Right lobe of liver (tissue), 4 donors: ENCODE results near the gene FTO.

Experiments used
- POLR2A ChIP-seq: fragments of 450-650 bp; IDR thresholded peaks from one replicate; pipeline ENCODE4 v1.6.1; 2017; ENCODE audit warnings: antibody characterized with exemption, mild to moderate bottlenecking
- TF ChIP-seq, protein P1 (sequence below), 4 donors: fragments of 200-600 bp in 3 of 4; fragments of 450-650 bp in 1 of 4; IDR thresholded peaks; one replicate each; pipeline versions ENCODE4 v1.5.1 to v1.8.0; 2016 to 2022; ENCODE audit warnings: antibody characterized with exemption in 4 of 4, mild to moderate bottlenecking in 2 of 4
- donor health status: DM: no; HTN: no; CAD: no.
- donor health status: DM: no; HTN: no; CAD: no.
- donor health status: DM: no; HTN: yes; CAD: no.

DNA sequence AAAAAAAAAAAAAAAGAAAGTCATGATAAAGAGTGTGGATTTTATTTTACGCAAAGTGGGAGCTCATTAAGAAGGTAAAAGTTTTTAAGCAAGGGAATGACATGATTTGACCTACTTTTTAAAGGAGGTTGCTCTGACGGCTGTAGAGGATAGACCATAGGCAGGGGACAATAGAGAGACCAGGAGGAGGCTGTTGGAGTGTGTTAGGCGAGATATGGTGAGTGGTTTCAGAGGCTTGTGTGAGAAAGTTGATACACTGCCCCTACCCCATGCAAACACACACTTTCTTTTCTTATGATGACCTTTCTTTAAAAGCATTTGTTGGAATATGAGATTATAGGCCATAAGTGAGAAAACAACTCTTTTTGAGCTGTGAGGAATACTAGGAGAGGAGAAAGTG, 82.0 kb downstream of the FTO start:
- TF ChIP-seq POLR2A: no peak
- TF ChIP-seq, protein P1, sequence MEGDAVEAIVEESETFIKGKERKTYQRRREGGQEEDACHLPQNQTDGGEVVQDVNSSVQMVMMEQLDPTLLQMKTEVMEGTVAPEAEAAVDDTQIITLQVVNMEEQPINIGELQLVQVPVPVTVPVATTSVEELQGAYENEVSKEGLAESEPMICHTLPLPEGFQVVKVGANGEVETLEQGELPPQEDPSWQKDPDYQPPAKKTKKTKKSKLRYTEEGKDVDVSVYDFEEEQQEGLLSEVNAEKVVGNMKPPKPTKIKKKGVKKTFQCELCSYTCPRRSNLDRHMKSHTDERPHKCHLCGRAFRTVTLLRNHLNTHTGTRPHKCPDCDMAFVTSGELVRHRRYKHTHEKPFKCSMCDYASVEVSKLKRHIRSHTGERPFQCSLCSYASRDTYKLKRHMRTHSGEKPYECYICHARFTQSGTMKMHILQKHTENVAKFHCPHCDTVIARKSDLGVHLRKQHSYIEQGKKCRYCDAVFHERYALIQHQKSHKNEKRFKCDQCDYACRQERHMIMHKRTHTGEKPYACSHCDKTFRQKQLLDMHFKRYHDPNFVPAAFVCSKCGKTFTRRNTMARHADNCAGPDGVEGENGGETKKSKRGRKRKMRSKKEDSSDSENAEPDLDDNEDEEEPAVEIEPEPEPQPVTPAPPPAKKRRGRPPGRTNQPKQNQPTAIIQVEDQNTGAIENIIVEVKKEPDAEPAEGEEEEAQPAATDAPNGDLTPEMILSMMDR (IDR thresholded peaks at IDR 0.05): no peak
